T-helper 2 cell treated with Interferon-gamma antibody and Interleukin-4, amounts not matched to agents 100 ng/mL and 5 ng/mL, for 36 hours (primary cell): Measurements from ENCODE around the gene ME3. TPM values are rescaled to one million over a fixed set of nuclear protein-coding genes. Genes with fewer than 3 reads are reported as not detected.
"Not testable (repeated sequence)": the region's sequence is repeated elsewhere in the genome, so short reads cannot be mapped to it uniquely, and the experiment has no call there.

ENCODE experiments used
- intact Hi-C: fragments of 100-400 bp; cut with micrococcal nuclease; formaldehyde crosslinking; loops from one replicate; pipeline ENCODE4 v1.15.1; 2023
- total RNA-seq: library from RNA; stranded (reverse); gene quantifications from 2 replicates; pipeline ENCODE4 v1.2.3, GENCODE V29; 2022

ME3 gene
- total RNA-seq, 1 donor from 2014 or later, result 0.95 TPM

DNA sequence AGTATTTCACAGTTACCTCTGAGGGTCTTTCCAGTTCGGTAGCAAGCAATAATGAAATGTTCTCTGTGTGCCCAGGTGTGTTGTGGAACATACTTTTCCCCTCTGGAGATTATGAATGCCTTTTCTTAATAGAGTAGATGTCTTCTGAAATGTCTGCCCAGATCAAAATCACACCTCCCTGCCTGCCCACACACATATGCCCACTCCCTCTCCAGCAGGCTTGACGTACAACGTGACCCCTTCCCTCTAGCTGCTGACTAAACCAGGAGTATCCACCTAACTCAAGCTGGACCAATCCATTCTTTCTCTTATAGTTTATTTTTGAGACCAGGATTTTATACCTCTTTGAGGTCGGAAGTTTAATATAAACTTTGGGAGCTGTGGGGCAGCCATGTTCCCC lies 48.7 kb downstream of the ME3 start:
- intact Hi-C loops, result no loop called here

DNA sequence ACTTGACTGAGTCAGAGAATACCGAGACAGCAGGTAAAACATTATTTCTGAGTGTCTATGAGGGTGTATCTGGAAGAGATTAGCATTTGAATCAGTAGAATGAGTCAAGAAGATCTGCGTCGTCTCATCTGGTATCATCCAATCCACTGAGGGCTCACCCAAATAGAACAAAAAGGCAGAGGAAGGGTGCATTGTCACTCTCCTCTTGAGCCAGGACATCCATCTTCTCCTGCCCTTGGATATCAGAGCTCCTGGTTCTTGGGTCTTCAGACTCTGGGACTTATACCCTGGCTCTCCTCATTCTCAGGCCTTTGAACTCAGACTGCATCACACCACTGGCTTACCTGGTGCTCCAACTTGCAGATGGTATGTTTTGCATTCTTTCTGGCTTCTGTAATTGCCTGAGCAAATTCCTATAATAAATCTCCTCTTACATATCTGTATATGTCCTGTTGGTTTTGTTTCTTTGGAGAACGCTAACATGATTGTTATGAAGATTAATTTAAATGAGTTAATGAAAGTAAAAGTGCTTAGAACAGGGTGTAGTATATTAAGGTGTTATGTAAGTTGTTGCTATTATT lies 49.3 kb downstream of the ME3 start:
- intact Hi-C loops, result no loop called here

DNA sequence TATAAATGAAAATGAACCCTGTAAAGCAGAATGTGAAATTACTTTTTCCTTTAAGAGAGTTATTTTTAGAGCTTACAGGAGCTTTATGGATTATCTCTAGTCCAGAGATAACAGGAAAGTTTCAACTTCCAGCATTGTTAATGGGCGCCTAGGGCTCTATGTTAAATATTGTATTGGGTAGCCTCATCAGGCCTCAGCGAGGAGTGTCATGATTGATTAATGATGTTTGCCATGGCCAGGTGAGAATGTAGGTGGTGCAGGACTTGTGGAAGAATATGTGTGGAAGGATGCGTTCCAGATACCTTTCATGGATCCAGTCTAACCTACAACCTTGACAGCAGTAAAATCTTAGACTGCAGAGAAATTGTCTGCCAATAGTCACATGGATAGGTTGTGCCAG lies 50.6 kb downstream of the ME3 start:
- intact Hi-C loops, result no loop called here

DNA sequence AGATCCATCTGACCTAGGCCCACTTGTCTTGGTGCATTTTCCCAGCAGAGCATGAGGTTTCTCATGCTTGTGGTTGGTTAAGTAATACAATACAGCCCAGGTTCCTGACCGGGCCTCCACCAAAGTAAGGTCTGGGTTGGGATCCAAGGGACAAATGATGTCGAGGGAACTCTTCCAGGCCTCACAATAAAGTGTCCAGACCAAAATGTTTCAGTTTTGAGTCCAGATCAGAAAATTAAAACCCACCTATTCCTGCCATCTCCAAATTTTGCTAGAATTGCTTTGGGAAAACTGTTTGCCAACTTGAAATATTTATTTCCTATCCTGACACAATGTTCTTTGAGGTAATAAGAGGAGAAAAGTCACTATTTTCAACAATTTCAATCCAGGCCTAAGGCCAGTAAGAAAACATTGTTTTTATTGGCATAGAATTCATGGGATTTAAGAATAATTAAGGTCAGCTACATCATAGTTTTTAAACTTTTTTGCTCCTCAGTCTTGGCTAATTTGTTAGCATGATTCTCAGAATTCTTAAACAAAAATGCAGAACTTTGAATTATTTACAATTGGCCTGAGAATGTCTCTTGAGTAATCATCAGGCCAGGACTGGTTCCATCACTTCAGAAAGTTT lies 51.4 kb downstream of the ME3 start:
- intact Hi-C loops, result no loop called here

DNA sequence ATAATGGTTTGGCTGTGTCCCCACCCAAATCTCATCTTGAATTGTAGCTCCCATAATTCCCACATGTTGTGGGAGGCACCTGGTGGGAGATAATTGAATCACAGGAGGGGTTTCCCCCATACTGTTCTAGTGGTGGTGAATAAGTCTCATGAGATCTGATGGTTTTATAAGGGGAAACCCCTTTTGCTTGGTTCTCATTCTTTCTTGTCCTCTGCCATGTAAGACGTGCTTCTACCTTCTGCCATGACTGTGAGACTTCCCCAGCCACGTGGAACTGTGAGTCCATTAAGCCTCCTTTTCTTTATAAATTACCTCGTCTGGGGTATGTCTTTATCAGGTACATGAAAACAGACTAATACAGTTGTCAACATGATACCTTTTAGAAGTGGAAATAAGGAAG lies 53.0 kb downstream of the ME3 start:
- intact Hi-C loops, result not testable (repeated sequence)

DNA sequence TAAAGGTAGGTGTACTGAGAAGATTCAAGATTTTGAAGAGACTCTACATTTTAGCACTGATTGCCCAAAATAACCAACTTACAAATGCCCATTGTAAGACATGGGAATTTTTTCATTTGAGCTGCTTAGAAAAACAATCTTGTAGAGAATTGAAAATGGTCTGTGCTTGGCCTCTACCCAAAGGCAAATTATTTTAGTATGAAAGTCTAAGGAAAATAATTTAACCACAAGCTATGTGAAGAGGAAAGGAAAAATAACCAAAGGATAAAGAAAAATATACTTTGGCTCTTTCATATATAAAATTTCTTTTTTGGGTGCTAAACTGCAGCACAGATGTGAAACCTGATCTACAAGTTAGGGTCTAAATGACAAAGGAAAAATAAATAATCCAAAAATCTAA lies 54.9 kb downstream of the ME3 start:
- intact Hi-C loops, result no loop called here

DNA sequence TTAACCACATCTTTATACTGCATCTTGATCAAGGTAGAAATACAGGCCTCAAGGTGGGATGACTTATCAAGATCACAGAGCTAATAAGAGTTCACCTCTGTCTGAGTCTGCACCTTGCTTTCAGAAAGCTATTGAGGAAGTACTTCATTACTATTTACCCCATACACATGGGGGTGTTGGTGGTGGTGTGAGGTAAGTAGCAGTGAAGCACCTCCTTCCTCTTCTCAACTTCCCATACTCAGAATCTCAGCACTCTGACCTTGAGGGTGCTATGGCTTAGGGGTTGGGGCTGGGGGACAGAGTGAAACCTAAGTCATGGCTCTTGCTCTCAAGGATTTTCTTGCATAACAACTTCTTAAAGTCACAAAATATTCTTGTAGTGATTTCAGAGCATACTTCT lies 56.9 kb downstream of the ME3 start:
- intact Hi-C loops, result no loop called here

DNA sequence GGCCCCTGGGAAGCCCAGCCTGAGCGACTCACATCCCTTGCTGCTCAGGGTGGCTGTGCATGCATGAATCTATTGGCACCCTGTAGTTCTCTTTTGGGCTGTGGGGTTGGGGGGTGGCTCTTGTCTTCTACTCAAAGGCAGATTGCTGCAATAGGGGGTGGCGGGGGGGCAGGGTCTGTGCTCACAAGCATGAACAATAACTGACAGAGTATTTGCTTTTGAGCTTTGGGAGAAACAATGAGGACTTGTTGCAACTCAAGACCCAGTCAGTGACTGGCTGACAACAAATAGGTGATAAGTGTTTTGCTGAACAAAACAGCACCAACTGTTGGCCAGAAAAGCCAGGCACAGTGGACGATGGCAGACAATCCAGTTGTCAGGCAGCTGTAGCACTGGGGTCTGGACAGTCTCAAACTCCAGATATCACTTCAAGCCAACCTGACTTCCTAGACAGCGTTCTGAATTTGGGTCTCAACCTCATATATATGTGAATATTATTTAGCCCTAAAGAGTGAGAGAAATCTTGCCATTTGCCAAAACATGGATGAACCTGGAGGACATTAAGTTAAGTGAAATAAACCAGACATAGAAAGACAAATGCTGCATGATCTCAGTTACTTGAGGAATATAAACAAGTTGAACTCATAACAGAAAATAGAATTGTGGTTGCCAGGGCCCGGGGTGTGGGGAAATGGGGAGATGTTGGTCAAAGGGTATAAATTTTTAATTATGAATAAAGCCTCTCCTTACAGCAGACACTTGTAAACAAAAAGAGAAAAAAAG lies 61.7 kb downstream of the ME3 start:
- intact Hi-C loops, result no loop called here

DNA sequence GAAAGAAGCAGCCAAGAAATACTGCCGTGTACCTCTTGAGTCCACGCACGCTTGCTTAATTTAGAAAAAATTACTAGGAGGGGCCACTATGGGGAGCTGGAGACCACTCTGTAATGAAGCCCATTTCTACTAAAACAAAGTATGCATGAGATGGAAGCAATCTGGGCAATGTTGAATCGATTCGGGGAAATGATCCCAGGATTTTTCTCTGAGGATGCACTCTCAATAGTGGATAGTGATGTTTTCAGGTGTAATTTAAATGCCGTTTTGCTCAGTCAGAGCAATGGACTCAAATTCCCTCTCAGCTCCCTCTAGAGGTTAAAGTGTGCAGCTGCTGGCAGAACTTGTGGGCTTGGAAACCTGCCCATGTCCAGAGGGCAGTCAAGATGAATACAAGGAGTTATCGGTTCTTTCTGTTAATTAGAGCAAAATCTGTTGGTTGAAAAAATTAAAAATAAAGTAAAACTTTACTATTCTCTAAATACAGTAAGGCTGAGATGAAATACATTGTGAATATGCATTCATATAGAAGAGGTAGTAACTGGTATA lies 64.1 kb downstream of the ME3 start:
- intact Hi-C loops, result loop anchor here (1.0 kb wide), 3 partner anchors 152 to 754 kb away; no protein-coding TSS in a partner anchor

DNA sequence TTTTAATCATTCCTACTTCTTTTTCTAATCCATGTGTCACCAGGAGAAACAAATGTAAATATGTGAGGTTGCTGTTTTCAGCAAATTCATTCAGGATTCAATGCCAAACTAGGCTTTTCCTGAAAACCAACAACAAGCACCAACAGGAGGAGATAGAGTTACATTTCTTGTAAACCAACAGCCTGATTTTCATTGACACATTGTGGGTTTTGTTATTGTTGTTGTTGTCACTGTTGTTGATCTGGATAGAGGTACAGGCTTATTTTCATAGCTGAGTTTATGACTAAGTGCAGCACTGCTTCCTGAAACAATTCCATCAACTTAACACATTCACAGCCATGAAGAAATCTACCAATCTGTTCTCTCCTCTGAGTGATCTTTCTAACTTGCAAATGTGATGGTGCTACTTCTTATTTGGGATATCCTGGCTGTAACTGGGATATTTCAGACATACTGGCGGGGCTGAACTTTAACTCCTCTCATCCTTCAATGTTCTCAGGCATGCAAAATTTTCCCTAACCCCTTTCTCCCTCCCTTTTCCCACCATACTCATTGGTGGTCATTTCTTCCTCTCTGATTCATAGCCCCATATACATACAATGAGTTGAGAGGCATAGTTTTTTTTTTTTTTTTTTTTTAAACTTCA lies 65.5 kb downstream of the ME3 start:
- intact Hi-C loops, result no loop called here

DNA sequence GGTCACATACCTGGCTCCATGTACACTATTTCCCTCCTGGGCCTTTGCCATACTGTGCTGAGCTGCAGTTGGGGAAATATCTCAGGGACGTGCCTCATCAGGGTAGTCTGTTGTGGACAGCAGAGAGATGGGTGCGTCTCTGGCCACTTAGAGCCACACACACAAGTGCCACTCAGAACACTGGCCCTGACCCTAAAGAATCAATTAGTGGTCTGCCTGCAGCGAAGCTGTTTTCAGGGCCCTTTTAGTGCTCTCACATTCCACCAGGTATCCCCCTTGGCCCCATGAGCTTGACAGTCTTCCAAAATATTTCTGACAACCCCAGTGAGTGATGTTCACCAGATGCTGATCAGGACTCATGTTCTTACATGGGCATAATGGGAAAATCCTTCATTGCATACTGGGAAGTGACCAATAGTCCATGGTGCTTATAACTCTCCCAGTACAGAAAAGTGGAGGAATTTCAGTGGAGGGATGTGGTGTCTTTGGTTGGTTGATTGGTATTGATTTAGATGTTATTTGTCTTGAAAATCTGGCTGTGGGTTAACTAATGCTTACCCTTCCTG lies 66.1 kb downstream of the ME3 start:
- intact Hi-C loops, result no loop called here

DNA sequence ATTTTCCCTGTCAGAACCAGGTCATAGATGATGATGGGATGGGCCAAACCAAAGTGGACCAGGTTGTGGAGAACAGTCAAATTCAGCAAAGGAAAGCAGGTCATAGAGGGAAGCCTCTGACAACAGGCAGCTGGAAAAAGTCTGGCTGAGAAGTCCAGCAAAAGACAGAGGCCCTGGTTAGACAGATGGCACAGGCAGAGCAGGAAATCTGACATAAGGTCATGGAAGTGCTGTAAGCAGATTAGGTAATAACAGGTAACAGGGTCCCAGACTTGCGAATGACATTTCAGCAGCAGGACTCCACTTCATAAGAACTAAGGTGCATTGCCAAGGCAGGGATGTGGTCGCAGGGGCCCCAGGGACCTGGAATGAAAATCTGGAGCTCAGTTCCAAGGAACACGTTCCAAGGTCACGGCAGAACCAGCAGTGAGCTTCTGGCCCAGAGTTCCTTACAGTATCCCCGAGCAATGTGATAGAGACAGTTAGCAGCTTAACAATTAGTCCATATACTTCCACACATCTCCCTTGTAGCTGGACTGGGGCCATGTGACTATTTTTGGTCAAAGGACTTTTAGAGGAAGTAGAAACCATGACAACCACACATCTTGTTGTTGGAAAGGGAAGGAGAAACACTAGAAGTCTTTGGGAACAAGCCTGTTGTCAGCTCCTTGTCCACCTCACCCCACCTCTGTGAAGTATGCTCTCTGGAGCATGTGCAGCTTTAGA lies 75.4 kb downstream of the ME3 start:
- intact Hi-C loops, result no loop called here

DNA sequence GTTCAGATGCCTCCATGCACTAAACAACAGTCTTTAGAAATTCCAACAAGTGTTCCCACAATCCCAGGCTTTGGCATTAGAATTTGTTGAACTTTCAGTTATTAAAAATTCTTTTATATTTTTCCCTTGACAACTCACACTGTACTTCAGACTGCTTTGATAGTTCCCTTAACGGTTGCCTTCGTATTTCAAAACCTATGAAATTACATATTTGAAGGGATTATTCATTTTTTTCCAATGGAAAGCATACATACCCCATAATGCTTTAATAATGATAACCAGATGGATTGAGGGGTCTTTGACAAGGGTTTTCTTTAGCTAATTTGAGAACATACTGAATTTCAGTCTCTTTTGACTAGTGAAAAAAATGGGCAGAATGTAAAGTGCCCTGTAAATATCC lies 76.5 kb downstream of the ME3 start:
- intact Hi-C loops, result no loop called here

DNA sequence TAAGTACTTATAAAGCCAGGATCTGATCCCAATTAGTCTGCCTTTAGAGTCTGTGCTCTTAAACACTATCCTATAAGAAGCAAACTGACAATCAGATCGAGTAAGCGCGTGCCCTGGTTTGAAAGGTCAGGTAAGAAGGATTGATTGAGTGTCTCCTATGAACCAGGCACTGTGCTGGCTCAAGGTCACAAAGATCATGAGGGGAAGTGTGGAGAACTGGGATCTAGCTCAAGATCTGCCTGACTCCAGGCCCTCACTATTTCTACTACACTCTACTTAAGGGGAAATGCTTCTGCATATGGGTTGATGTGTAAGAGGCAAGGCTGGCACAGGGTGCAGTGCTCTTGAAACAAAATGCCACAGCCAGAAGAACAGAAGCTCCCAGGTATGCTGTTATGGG lies 77.0 kb downstream of the ME3 start:
- intact Hi-C loops, result no loop called here

DNA sequence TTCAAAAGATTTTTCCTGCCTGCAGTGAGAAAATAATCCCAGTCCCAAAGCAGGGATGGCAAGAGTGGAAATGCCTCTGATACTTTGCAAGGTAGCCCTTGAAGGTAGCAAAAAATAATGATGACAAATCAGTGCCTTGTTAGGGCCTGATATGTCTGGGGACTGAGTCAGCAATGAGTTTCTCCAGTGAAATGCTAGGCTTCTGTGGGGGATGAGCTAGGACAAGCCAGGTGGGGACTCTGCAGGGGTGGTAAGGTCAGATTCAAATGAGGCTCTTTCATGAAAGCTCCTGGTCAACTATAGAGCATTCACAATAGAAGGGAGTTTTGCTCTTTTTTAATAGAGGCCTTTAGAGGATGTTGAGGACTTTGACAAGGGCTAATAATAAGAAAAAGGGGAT lies 77.7 kb downstream of the ME3 start:
- intact Hi-C loops, result loop anchor here (5.0 kb wide), 1 partner anchor 842 kb away; no protein-coding TSS in a partner anchor

DNA sequence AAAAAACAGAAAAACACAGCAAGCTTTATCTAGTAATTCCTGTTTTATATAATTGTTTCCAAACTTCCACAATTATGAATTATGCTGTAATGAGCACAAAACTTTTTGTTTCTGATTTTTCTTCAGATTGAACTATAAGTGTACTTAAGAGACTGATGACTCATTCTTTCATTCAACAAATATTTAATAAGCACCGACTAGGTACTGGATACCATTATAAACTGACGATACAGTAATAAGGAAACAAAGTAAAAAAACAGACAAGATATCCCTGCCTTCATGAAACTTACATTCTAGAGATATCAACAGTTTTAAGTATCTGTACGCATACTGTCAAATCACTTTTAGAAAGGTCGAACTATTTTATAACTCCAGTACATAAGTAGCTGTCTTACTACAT lies 78.6 kb downstream of the ME3 start:
- intact Hi-C loops, result loop anchor here (2.0 to 5.0 kb wide), 2 partner anchors 213 to 842 kb away; no protein-coding TSS in a partner anchor

DNA sequence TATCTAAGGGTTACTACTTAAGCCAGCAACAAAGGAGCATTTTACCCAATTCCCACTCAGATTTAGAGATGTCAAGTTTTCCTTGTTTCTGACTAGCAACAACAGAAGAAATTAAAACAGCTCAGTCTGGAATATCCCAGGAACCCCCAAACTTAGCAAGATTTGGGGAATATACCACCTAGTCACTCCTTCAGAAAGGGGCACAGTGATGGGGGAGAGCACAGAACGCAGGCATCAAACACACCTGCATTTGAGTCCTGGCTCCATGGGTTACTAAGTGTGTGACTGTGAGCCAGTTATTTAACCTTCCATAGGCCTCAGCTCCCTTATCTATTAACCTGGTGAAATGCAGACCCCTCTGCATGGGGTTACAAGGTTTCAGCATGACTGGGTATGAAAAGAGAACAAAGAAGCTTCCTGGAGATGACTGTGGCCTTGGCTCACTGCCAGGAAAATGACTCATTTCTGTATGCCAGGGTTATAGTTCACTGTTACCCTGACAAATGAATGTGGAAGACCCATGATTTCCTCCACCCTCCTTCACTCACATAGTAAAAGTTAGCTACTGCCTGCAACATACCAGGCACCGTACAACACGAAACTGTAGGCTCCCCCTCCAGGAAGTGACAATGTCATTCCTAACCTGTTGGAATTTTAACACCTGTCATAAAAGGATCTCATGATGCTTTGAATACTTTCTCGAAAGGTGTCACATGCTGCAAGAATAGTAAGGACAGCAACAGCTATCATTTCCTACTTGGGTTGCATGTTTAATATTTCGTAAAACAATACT lies 79.6 kb downstream of the ME3 start:
- intact Hi-C loops, result loop anchor here (2.0 to 5.0 kb wide), 2 partner anchors 214 to 841 kb away; no protein-coding TSS in a partner anchor

DNA sequence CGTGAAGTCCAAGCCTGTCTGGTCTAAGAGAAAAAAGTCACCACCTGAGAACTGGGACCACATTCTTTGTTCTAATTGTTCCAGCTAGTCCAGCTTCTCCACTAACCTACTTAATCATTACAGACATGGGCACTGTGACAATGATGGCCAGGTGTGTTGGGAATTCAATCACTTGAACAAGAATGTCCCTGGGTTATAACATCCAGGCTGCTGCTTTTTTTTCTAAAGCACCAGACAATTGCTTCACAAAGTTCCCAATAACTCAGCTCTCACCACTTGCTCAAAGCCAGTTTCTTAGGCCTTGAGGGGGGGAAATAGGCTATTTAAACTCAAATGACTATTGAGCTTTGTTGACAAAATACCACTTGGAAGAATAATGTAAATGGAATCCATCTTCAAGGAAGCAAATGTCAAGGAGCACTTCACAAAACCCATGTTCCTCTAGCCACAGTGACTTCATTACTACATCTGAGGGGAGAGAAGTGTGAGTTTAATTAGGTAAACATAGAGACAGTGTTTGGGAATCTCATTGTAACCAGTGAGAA lies 80.3 kb downstream of the ME3 start:
- intact Hi-C loops, result loop anchor here (2.0 to 5.0 kb wide), 2 partner anchors 215 to 840 kb away; no protein-coding TSS in a partner anchor

DNA sequence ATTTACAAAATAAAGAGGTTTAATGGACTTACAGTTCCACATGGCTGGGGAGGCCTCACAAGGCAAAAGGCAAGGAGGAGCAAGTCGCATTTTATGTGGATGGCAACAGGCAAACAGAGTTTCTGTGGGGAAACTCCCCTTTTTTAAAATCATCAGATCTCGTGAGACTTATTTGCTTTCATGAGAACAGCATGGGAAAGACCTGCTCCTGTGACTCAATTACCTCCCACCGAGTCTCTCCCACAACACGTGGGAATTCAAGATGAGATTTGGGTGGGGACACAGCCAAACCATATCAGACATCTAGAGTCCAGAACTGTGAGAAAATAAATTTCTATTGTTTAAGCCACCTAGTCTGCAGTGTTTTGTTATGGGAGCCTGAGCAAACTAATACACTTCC lies 80.8 kb downstream of the ME3 start:
- intact Hi-C loops, result loop anchor here (2.0 to 5.0 kb wide), 2 partner anchors 215 to 839 kb away; no protein-coding TSS in a partner anchor
